ENCODE measurements around the gene FHL5.
A peak's percentile ranks its signal among the peaks of the same experiment; 100 is the strongest.

The FHL5 gene

DNA sequence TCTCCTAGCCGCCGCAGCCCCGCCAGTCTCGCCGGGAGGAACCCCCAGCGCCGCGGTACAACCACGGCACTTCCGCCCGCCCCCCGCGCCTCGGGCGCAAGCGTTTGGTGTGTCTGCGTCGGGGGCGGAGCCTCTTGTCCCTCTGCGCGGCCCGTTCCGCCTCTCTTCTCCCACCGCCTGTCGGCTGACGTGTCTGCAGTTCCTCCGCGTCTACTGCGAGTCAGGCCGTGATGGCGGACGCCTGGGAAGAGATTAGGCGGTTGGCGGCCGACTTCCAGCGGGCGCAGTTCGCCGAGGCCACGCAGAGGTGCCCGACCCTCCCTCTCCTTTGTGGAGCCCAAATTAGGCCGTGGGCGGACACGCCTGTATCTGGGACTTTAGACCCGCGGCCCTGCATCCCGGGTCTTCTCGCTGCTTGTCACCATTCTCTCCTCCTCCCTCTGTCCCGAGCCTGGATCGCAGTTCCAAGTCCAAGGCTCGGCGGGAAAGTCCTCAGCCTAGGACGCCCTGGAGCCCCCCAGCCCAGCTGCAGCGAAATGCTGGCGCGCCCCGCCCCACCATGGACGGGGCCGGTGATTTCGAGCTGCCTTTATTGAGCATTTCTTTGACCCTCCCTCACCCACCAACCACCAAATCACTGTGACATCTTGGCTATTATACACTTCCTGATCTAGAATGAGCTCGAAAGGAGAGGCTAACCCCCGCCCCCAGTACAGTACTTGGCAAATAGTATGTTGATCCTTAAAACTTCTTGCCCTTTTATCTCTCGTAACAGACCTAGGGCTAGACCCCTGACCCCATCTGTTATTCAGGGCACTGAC, 41.1 kb upstream of the FHL5 start, which contains the start of gene UFL1:
Gene UFL1 (plus strand): TSS at position 163 of the 821 bp plus-strand sequence. CDS start 68 bp downstream, at position 231.
- peaks cover 16% of the 10 kb centered on the region for H3K4me1 ChIP-seq (ENCODE audit: low read length)
- no peak for TF ChIP-seq EZH2phosphoT487 (IDR thresholded peaks at IDR 0.05; ENCODE audit: low read depth)
- TF ChIP-seq, protein P1, sequence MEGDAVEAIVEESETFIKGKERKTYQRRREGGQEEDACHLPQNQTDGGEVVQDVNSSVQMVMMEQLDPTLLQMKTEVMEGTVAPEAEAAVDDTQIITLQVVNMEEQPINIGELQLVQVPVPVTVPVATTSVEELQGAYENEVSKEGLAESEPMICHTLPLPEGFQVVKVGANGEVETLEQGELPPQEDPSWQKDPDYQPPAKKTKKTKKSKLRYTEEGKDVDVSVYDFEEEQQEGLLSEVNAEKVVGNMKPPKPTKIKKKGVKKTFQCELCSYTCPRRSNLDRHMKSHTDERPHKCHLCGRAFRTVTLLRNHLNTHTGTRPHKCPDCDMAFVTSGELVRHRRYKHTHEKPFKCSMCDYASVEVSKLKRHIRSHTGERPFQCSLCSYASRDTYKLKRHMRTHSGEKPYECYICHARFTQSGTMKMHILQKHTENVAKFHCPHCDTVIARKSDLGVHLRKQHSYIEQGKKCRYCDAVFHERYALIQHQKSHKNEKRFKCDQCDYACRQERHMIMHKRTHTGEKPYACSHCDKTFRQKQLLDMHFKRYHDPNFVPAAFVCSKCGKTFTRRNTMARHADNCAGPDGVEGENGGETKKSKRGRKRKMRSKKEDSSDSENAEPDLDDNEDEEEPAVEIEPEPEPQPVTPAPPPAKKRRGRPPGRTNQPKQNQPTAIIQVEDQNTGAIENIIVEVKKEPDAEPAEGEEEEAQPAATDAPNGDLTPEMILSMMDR (IDR thresholded peaks at IDR 0.05; ENCODE audit: low read depth, low read length), result no peak
- H3K9ac ChIP-seq (ENCODE audit: low read length), result peak within 1 kb of the TSS; percentile 90
- H3K27me3 ChIP-seq (ENCODE audit: low read depth, low read length), result no peaks in the 10 kb centered on the region
- H3K79me2 ChIP-seq (ENCODE audit: low read length), result peaks cover 30% of the 10 kb centered on the region
- H2AFZ ChIP-seq (ENCODE audit: low read depth, low read length), result peak within 1 kb of the TSS; percentile 73; the same call in 1 of the 2 replicates
- peak within 1 kb of the TSS; percentile 74 for H3K4me2 ChIP-seq (ENCODE audit: low read length)
- H4K20me1 ChIP-seq (ENCODE audit: insufficient read depth, low read length), result no peaks in the 10 kb centered on the region
- no peaks in the 10 kb centered on the region for H3K9me3 ChIP-seq (ENCODE audit: insufficient read depth, low read length)
- peak within 1 kb of the TSS; percentile 89 for H3K4me3 ChIP-seq (ENCODE audit: low read length)
- H3K36me3 ChIP-seq (replicated peaks; ENCODE audit: low read depth, low read length), result peaks cover 2% of the 10 kb centered on the region
- peak within 1 kb of the TSS; percentile 71 for H3K27ac ChIP-seq (ENCODE audit: low read length)

- Histone ChIP-seq H3K9me3 (ENCODE audit: insufficient read depth, low read length) (no peaks in the 10 kb centered on the region), H3K9ac (ENCODE audit: low read length) (peak overlapping the region; percentile 90), H3K4me2 (ENCODE audit: low read length) (peak overlapping the region; percentile 74), H4K20me1 (ENCODE audit: insufficient read depth, low read length) (no peaks in the 10 kb centered on the region), H3K27me3 (ENCODE audit: low read depth, low read length) (no peaks in the 10 kb centered on the region), H2AFZ (ENCODE audit: low read depth, low read length) (peak overlapping the region; percentile 48; the same call in 1 of the 2 replicates), H3K27ac (ENCODE audit: low read length) (peak overlapping the region; percentile 71), H3K4me3 (ENCODE audit: low read length) (peak overlapping the region; percentile 89), H3K36me3 (replicated peaks; ENCODE audit: low read depth, low read length) (peaks cover 8% of the 10 kb centered on the region), H3K79me2 (ENCODE audit: low read length) (peaks cover 30% of the 10 kb centered on the region), H3K4me1 (ENCODE audit: low read length) (peaks cover 23% of the 10 kb centered on the region)
- TF ChIP-seq, protein P1 (IDR thresholded peaks at IDR 0.05; ENCODE audit: low read depth, low read length), result no peak
- TF ChIP-seq EZH2phosphoT487 (IDR thresholded peaks at IDR 0.05; ENCODE audit: low read depth), result no peak
Observed at GRCh38 chr6:96522465-96523009, 40.4 kb upstream of the FHL5 start.

- Histone ChIP-seq H3K36me3 (replicated peaks; ENCODE audit: low read depth, low read length) (peaks cover 47% of the 10 kb centered on the region), H3K27me3 (ENCODE audit: low read depth, low read length) (no peaks in the 10 kb centered on the region), H3K4me3 (ENCODE audit: low read length) (no peak overlapping the region), H2AFZ (ENCODE audit: low read depth, low read length) (no peak overlapping the region), H3K4me2 (ENCODE audit: low read length) (no peak overlapping the region), H3K79me2 (ENCODE audit: low read length) (peaks cover 5% of the 10 kb centered on the region), H3K27ac (ENCODE audit: low read length) (no peak overlapping the region), H3K9ac (ENCODE audit: low read length) (no peak overlapping the region), H4K20me1 (ENCODE audit: insufficient read depth, low read length) (no peaks in the 10 kb centered on the region), H3K4me1 (ENCODE audit: low read length) (peaks cover 27% of the 10 kb centered on the region), H3K9me3 (ENCODE audit: insufficient read depth, low read length) (no peaks in the 10 kb centered on the region)
- TF ChIP-seq, protein P1 (IDR thresholded peaks at IDR 0.05; ENCODE audit: low read depth, low read length), result no peak
- no peak for TF ChIP-seq EZH2phosphoT487 (IDR thresholded peaks at IDR 0.05; ENCODE audit: low read depth)
Observed at GRCh38 chr6:96528193-96528592, 34.7 kb upstream of the FHL5 start.

- no peak for TF ChIP-seq EZH2phosphoT487 (IDR thresholded peaks at IDR 0.05; ENCODE audit: low read depth)
- TF ChIP-seq, protein P1 (IDR thresholded peaks at IDR 0.05; ENCODE audit: low read depth, low read length), result no peak
- H3K4me1 ChIP-seq (ENCODE audit: low read length), result peaks cover 15% of the 10 kb centered on the region
- H2AFZ ChIP-seq (ENCODE audit: low read depth, low read length), result no peak overlapping the region
- peaks cover 42% of the 10 kb centered on the region for H3K36me3 ChIP-seq (replicated peaks; ENCODE audit: low read depth, low read length)
- no peak overlapping the region for H3K27ac ChIP-seq (ENCODE audit: low read length)
- H3K27me3 ChIP-seq (ENCODE audit: low read depth, low read length), result no peaks in the 10 kb centered on the region
- no peak overlapping the region for H3K4me2 ChIP-seq (ENCODE audit: low read length)
- H3K9me3 ChIP-seq (ENCODE audit: insufficient read depth, low read length), result no peaks in the 10 kb centered on the region
- no peaks in the 10 kb centered on the region for H4K20me1 ChIP-seq (ENCODE audit: insufficient read depth, low read length)
- no peak overlapping the region for H3K4me3 ChIP-seq (ENCODE audit: low read length)
- H3K79me2 ChIP-seq (ENCODE audit: low read length), result no peaks in the 10 kb centered on the region
- no peak overlapping the region for H3K9ac ChIP-seq (ENCODE audit: low read length)
Observed at GRCh38 chr6:96532399-96532798, 30.5 kb upstream of the FHL5 start.

Measured in OCI-LY3 (cell line).